K562 (cell line): ENCODE measurements around the gene DCAF4L1. TPM values are rescaled to one million over a fixed set of nuclear protein-coding genes. Genes with fewer than 3 reads are reported as not detected.

Experiments used
- CBFB ChIP-seq: sonication (generic); formaldehyde crosslinking; IDR thresholded peaks from 2 replicates; pipeline ENCODE4 v1.4.0; 2020; ENCODE audit warnings: mild to moderate bottlenecking, missing genetic modification reagents
- CEBPG ChIP-seq, 3 experiments: fragments of 200-800 bp in 1 of 3; sonication (Bioruptor generic) in 1 of 3; sonication (generic) in 1 of 3; formaldehyde crosslinking in 1 of 3; IDR thresholded peaks in 2 of 3; conservative IDR thresholded peaks in 1 of 3; 2 replicates each; pipeline versions ENCODE4 v1.6.1 to v1.8.0; 2016 to 2022; ENCODE audit warnings: missing compliant biosample characterization in 2 of 3, missing genetic modification characterization in 2 of 3, mild to moderate bottlenecking in 1 of 3, missing genetic modification reagents in 1 of 3
- DEAF1 ChIP-seq: fragments of 450-650 bp; formaldehyde crosslinking; IDR thresholded peaks from 2 replicates; pipeline ENCODE4 v1.4.0; 2020; ENCODE audit warnings: mild to moderate bottlenecking, moderate library complexity
- KLF6 ChIP-seq: fragments of 250-450 bp; sonication (Bioruptor Pico); IDR thresholded peaks from 2 replicates; pipeline ENCODE4 v1.4.0; 2020; ENCODE audit warnings: mild to moderate bottlenecking, moderate library complexity, borderline replicate concordance
- NFATC3 ChIP-seq: fragments of 450-650 bp; IDR thresholded peaks from 2 replicates; pipeline ENCODE4 v1.6.1; 2017; ENCODE audit warnings: mild to moderate bottlenecking
- SMAD4 ChIP-seq: fragments of 250-450 bp; sonication (Bioruptor Pico); conservative IDR thresholded peaks from 2 replicates; pipeline ENCODE4 v1.8.0; 2021; ENCODE audit warnings: inconsistent platforms, mild to moderate bottlenecking, moderate library complexity
- SNIP1 ChIP-seq: fragments of 450-650 bp; IDR thresholded peaks from 2 replicates; pipeline ENCODE4 v1.7.1; 2017; ENCODE audit warnings: low read depth, mild to moderate bottlenecking
- TBL1XR1 ChIP-seq, 2 experiments: IDR thresholded peaks; 2 replicates each; pipeline ENCODE4 v1.6.1; 2012; ENCODE audit warnings: improper control_type of control experiment in 2 of 2, low read length in 2 of 2, mild to moderate bottlenecking in 1 of 2
- TFAM ChIP-seq: fragments of 250-450 bp; sonication (Bioruptor Pico); conservative IDR thresholded peaks from 2 replicates; pipeline ENCODE4 v1.5.0; 2021; ENCODE audit warnings: mild to moderate bottlenecking, moderate library complexity
- ZBTB33 ChIP-seq: sonication (generic); formaldehyde crosslinking; IDR thresholded peaks from 2 replicates; pipeline ENCODE4 v1.8.1; 2023; ENCODE audit warnings: mild to moderate bottlenecking, missing genetic modification reagents
- ZNF212 ChIP-seq: fragments of 450-650 bp; formaldehyde crosslinking; IDR thresholded peaks from 2 replicates; pipeline ENCODE4 v1.4.0; 2020; ENCODE audit warnings: mild to moderate bottlenecking
- ZNF263 ChIP-seq: sonication (generic); formaldehyde crosslinking; IDR thresholded peaks from 2 replicates; pipeline ENCODE4 v1.8.0; 2022; ENCODE audit warnings: mild to moderate bottlenecking, missing genetic modification reagents, borderline replicate concordance
- ZNF507 ChIP-seq: conservative IDR thresholded peaks from 2 replicates; pipeline ENCODE4 v1.6.1; 2017; ENCODE audit warnings: missing genetic modification characterization, missing compliant biosample characterization
- polyA plus RNA-seq, 8 experiments: library from polyadenylated mRNA; depleted of rRNA in 4 of 8; stranded (reverse) in 5 of 8; unstranded in 3 of 8; fragments of >200 nt; fragmentation: Nextera tagmentation in 2 of 8; fragmentation: Illumina TruSeq in 1 of 8; extraction: Ambion mirVana in 2 of 8; extraction: Trizol in 1 of 8; gene quantifications; 2 replicates each; pipeline versions ENCODE4 v1.2.1 to v1.2.3, GENCODE V29; 2011 to 2014; ENCODE audit warnings: inconsistent platforms in 1 of 8, missing spikeins in 1 of 8
- total RNA-seq, 7 experiments: library from RNA; depleted of rRNA in 6 of 7; stranded (reverse); fragments of >200 nt in 6 of 7; fragmentation: Illumina TruSeq in 2 of 7; extraction: Trizol in 2 of 7; gene quantifications; 2 replicates each; pipeline versions ENCODE4 v1.2.1 to v1.2.3, GENCODE V29; 2011 to 2021; ENCODE audit warnings: low replicate concordance in 1 of 7
- TF ChIP-seq, protein P1 (sequence below): fragments of 250-450 bp; sonication (Bioruptor Pico); IDR thresholded peaks from 2 replicates; pipeline ENCODE4 v1.4.0; 2020; ENCODE audit warnings: mild to moderate bottlenecking, moderate library complexity
- TF ChIP-seq, protein P2 (sequence below): sonication (generic); formaldehyde crosslinking; IDR thresholded peaks from 2 replicates; pipeline ENCODE4 v1.8.0; 2022; ENCODE audit warnings: missing genetic modification reagents, mild to moderate bottlenecking, moderate library complexity, borderline replicate concordance
- TF ChIP-seq, protein P3 (sequence below): fragments of 450-650 bp; IDR thresholded peaks from 2 replicates; pipeline ENCODE4 v1.6.1; 2016; ENCODE audit warnings: low read depth, mild to moderate bottlenecking, moderate library complexity
- TF ChIP-seq, protein P4 (sequence below): fragments of 450-650 bp; IDR thresholded peaks from 2 replicates; pipeline ENCODE4 v1.6.1; 2016; ENCODE audit warnings: antibody characterized with exemption

The DCAF4L1 gene
- total and polyA plus RNA-seq, 9 of the 15 experiments (the other 6 are each of a cell fraction or from before 2014, with no cell fraction given) = 0.17 to 0.64 (median 0.36) TPM

- no peak for TF ChIP-seq DEAF1
- TF ChIP-seq TBL1XR1 (IDR thresholded peaks at IDR 0.05; ENCODE audit: low read length in 2 of 2) = peak in 1 of 2 experiments; percentile 64; a peak in 2 of 4 replicates
- no peak for TF ChIP-seq ZBTB33 (CRISPR knock-in tag)
- TF ChIP-seq, protein P1, sequence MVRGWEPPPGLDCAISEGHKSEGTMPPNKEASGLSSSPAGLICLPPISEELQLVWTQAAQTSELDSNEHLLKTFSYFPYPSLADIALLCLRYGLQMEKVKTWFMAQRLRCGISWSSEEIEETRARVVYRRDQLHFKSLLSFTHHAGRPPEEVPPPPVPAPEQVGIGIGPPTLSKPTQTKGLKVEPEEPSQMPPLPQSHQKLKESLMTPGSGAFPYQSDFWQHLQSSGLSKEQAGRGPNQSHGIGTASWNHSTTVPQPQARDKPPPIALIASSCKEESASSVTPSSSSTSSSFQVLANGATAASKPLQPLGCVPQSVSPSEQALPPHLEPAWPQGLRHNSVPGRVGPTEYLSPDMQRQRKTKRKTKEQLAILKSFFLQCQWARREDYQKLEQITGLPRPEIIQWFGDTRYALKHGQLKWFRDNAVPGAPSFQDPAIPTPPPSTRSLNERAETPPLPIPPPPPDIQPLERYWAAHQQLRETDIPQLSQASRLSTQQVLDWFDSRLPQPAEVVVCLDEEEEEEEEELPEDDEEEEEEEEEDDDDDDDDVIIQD (CRISPR knock-in tag) = no peak
- no peak for TF ChIP-seq NFATC3
- peak; percentile 60; the same call in 1 of the 2 replicates for TF ChIP-seq CEBPG (CRISPR knock-in tag; IDR thresholded peaks at IDR 0.05)
- TF ChIP-seq CEBPG (tag; conservative IDR thresholded peaks at IDR 0.05 in 1 of 2, IDR thresholded peaks at IDR 0.05 in 1 of 2) = peak in 1 of 2 experiments; percentile 72; a peak in 2 of 4 replicates
- 0 out of 2 replicates have a peak, but pooled peaks have one; percentile 49 for TF ChIP-seq KLF6 (CRISPR knock-in tag)
- no peak for TF ChIP-seq CBFB (CRISPR knock-in tag)
- TF ChIP-seq SMAD4 (CRISPR knock-in tag) = peak; percentile 59; the same call in 1 of the 2 replicates
- TF ChIP-seq, protein P2, sequence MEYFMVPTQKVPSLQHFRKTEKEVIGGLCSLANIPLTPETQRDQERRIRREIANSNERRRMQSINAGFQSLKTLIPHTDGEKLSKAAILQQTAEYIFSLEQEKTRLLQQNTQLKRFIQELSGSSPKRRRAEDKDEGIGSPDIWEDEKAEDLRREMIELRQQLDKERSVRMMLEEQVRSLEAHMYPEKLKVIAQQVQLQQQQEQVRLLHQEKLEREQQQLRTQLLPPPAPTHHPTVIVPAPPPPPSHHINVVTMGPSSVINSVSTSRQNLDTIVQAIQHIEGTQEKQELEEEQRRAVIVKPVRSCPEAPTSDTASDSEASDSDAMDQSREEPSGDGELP (CRISPR knock-in tag) = peak; percentile 76; the same call in 1 of the 2 replicates
- peak; percentile 86 for TF ChIP-seq ZNF263 (CRISPR knock-in tag)
- TF ChIP-seq SNIP1 = no peak
- no peak for TF ChIP-seq ZNF507 (tag)
- TF ChIP-seq ZNF212 = no peak
- TF ChIP-seq, protein P3, sequence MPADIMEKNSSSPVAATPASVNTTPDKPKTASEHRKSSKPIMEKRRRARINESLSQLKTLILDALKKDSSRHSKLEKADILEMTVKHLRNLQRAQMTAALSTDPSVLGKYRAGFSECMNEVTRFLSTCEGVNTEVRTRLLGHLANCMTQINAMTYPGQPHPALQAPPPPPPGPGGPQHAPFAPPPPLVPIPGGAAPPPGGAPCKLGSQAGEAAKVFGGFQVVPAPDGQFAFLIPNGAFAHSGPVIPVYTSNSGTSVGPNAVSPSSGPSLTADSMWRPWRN = no peak
- TF ChIP-seq TFAM (CRISPR knock-in tag) = no peak
- TF ChIP-seq, protein P4, sequence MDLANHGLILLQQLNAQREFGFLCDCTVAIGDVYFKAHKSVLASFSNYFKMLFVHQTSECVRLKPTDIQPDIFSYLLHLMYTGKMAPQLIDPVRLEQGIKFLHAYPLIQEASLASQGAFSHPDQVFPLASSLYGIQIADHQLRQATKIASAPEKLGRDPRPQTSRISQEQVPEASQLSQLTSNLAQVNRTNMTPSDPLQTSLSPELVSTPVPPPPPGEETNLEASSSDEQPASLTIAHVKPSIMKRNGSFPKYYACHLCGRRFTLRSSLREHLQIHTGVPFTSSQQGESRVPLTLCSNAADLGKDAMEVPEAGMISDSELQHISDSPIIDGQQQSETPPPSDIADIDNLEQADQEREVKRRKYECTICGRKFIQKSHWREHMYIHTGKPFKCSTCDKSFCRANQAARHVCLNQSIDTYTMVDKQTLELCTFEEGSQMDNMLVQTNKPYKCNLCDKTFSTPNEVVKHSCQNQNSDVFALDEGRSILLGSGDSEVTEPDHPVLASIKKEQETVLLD = no peak
These were observed 9.0 kb downstream of the DCAF4L1 start, which contains the start of gene SLC30A9 (continued) for GRCh38 chr4:41990365-41991111.
